ENCODE data around the gene BBS4.

GRCh38 chr15:72740219-72740618 lies 54.2 kb downstream of the BBS4 start:
- TF ChIP-seq, protein P1, sequence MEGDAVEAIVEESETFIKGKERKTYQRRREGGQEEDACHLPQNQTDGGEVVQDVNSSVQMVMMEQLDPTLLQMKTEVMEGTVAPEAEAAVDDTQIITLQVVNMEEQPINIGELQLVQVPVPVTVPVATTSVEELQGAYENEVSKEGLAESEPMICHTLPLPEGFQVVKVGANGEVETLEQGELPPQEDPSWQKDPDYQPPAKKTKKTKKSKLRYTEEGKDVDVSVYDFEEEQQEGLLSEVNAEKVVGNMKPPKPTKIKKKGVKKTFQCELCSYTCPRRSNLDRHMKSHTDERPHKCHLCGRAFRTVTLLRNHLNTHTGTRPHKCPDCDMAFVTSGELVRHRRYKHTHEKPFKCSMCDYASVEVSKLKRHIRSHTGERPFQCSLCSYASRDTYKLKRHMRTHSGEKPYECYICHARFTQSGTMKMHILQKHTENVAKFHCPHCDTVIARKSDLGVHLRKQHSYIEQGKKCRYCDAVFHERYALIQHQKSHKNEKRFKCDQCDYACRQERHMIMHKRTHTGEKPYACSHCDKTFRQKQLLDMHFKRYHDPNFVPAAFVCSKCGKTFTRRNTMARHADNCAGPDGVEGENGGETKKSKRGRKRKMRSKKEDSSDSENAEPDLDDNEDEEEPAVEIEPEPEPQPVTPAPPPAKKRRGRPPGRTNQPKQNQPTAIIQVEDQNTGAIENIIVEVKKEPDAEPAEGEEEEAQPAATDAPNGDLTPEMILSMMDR (IDR thresholded peaks at IDR 0.05), result no peak
- TF ChIP-seq EZH2 (IDR thresholded peaks at IDR 0.05; ENCODE audit: borderline replicate concordance, insufficient read depth, low read depth, low read length, poor library complexity, severe bottlenecking), result no peak
